AG04449 (cell line): ENCODE results near the gene HPSE2.

Experiments used
- CTCF ChIA-PET: fragments of 350-600 bp; formaldehyde crosslinking; extraction: SDS; loops from one replicate; lab custom pipeline; 2021; ENCODE audit warnings: antibody characterized with exemption; lab: Yijun Ruan, JAX
- POLR2A ChIA-PET: fragments of 400-600, 350-600 bp; formaldehyde crosslinking; extraction: SDS; loops from one replicate; lab custom pipeline; 2020; ENCODE audit warnings: antibody characterized with exemption, inconsistent platforms; lab: Yijun Ruan, JAX
- DNase-seq: peaks from one replicate; pipeline ENCODE4 v3.0.0-alpha.2; 2010; ENCODE audit warnings: low read depth, low spot score
- H3K4me3 ChIP-seq: 2 replicates; pipeline ENCODE4 v1.5.1; 2011; ENCODE audit warnings: low read depth, mild to moderate bottlenecking, control low read depth, low read length
- CTCF ChIP-seq: IDR thresholded peaks from one replicate; pipeline ENCODE4 v1.5.1; 2011; ENCODE audit warnings: mild to moderate bottlenecking, moderate library complexity, low read length, control low read depth, inconsistent platforms; ENCODE audit not compliant: insufficient read depth; ENCODE audit errors: missing control alignments

The HPSE2 gene

GRCh38 chr10:98456043-98456570 lies 779.5 kb downstream of the HPSE2 start:
- H3K4me3 ChIP-seq = no peak overlapping the region
- POLR2A ChIA-PET = no interaction called here
- no peak for DNase-seq
- CTCF ChIA-PET = interaction anchor here (1.8 kb wide), 1 partner anchor 11 kb away, joined by 4 read pairs; no protein-coding TSS in a partner anchor
- no peak for TF ChIP-seq CTCF

GRCh38 chr10:98453729-98454128 lies 781.9 kb downstream of the HPSE2 start:
- no peak for DNase-seq
- H3K4me3 ChIP-seq = no peak overlapping the region
- ChIA-PET POLR2A (no interaction called here), CTCF (no interaction called here)
- TF ChIP-seq CTCF = no peak

GRCh38 chr10:98450618-98451017 lies 785.0 kb downstream of the HPSE2 start:
- TF ChIP-seq CTCF = no peak
- ChIA-PET POLR2A (no interaction called here), CTCF (interaction anchor here (2.1 kb wide), 1 partner anchor 17 kb away, joined by 7 read pairs; no protein-coding TSS in a partner anchor)
- DNase-seq = no peak
- no peak overlapping the region for H3K4me3 ChIP-seq

GRCh38 chr10:98449287-98449686 lies 786.4 kb downstream of the HPSE2 start:
- no peak overlapping the region for H3K4me3 ChIP-seq
- POLR2A ChIA-PET = no interaction called here
- DNase-seq = no peak
- TF ChIP-seq CTCF = no peak
- CTCF ChIA-PET = no interaction called here

- POLR2A ChIA-PET = interaction anchor here (0.7 to 0.9 kb wide), 2 partner anchors 32 to 67 kb away, joined by 3 read pairs; partner anchors contain the start of gene PYROXD2
- peak within 1 kb of the TSS; percentile 82 for H3K4me3 ChIP-seq
- CTCF ChIA-PET = interaction anchor here (0.9 to 3.4 kb wide), 4 partner anchors 21 to 687 kb away, joined by 3 to 14 read pairs (median 3); no protein-coding TSS in a partner anchor
- DNase-seq = no peak
- peak; percentile 9 for TF ChIP-seq CTCF
These were observed 788.9 kb downstream of the HPSE2 start, which contains the start of gene HPS1 for GRCh38 chr10:98446661-98447221. TSS of gene HPS1 (minus strand) at chr10:98446935. CDS start at chr10:98443240, 3,695 bp downstream.

- peak overlapping the region; percentile 82 for H3K4me3 ChIP-seq
- ChIA-PET POLR2A (interaction anchor here (0.7 to 0.9 kb wide), 2 partner anchors 31 to 67 kb away, joined by 3 read pairs; partner anchors contain the start of gene PYROXD2), CTCF (interaction anchor here (0.9 to 3.4 kb wide), 4 partner anchors 10 to 686 kb away, joined by 3 to 14 read pairs (median 4); no protein-coding TSS in a partner anchor)
- DNase-seq = no peak
- TF ChIP-seq CTCF = no peak
These were observed 789.4 kb downstream of the HPSE2 start for GRCh38 chr10:98446151-98446660.
